NCI-H748 (cell line): ENCODE measurements around the gene MYO5B.

Experiments used
- DNase-seq: peaks from one replicate; lab custom pipeline; 2025; ENCODE audit not compliant: unreplicated experiment; lab: John Stamatoyannopoulos, UW

The MYO5B gene

GRCh38 chr18:49974079-49974478, 220.9 kb downstream of the MYO5B start:
- DNase-seq = no peak

- DNase-seq = no peak
These were observed 221.4 kb downstream of the MYO5B start for GRCh38 chr18:49973592-49973991.

- no peak for DNase-seq
These were observed 222.4 kb downstream of the MYO5B start for GRCh38 chr18:49972535-49972934.

- DNase-seq = no peak
These were observed 223.5 kb downstream of the MYO5B start for GRCh38 chr18:49971462-49971861.

GRCh38 chr18:49970319-49970718, 224.6 kb downstream of the MYO5B start:
- DNase-seq = no peak

- no peak for DNase-seq
These were observed 226.2 kb downstream of the MYO5B start for GRCh38 chr18:49968644-49969309.

GRCh38 chr18:49967636-49968313, 227.2 kb downstream of the MYO5B start:
- DNase-seq = no peak

GRCh38 chr18:49967171-49967570, 227.8 kb downstream of the MYO5B start:
- DNase-seq = no peak

GRCh38 chr18:49966090-49966489, 228.9 kb downstream of the MYO5B start:
- no peak for DNase-seq

GRCh38 chr18:49963217-49963616, 231.7 kb downstream of the MYO5B start:
- DNase-seq = no peak

GRCh38 chr18:49961271-49961670, 233.7 kb downstream of the MYO5B start:
- no peak for DNase-seq

GRCh38 chr18:49960376-49960775, 234.6 kb downstream of the MYO5B start:
- no peak for DNase-seq

GRCh38 chr18:49959176-49959575, 235.8 kb downstream of the MYO5B start:
- DNase-seq = no peak

GRCh38 chr18:49955263-49955662, 239.7 kb downstream of the MYO5B start:
- no peak for DNase-seq

GRCh38 chr18:49953391-49953790, 241.6 kb downstream of the MYO5B start:
- no peak for DNase-seq

GRCh38 chr18:49949951-49950395, 245.0 kb downstream of the MYO5B start:
- DNase-seq = no peak

- no peak for DNase-seq
These were observed 246.0 kb downstream of the MYO5B start for GRCh38 chr18:49948975-49949374.

GRCh38 chr18:49944663-49945062, 250.3 kb downstream of the MYO5B start:
- peak; percentile 36 for DNase-seq

GRCh38 chr18:49936821-49937220, 258.1 kb downstream of the MYO5B start:
- DNase-seq = no peak

GRCh38 chr18:49935215-49935614, 259.7 kb downstream of the MYO5B start:
- DNase-seq = no peak

- no peak for DNase-seq
These were observed 260.5 kb downstream of the MYO5B start for GRCh38 chr18:49934457-49934856.

GRCh38 chr18:49933530-49934128, 261.3 kb downstream of the MYO5B start:
- DNase-seq = no peak
